A549 (cell line): ENCODE data around the gene TIMM44.

Source experiments
- FOSL2 ChIP-seq, 2 experiments: fragments of 450-650 bp in 1 of 2; fragments of >200 bp in 1 of 2; sonication (Bioruptor Twin) in 1 of 2; formaldehyde crosslinking; IDR thresholded peaks; 2 replicates each; pipeline versions ENCODE4 v1.5.0 to v1.6.1; 2016 to 2020; ENCODE audit warnings: mild to moderate bottlenecking in 1 of 2, moderate library complexity in 1 of 2
- POLR2A ChIP-seq: IDR thresholded peaks from 2 replicates; pipeline ENCODE4 v1.6.1; 2012; ENCODE audit warnings: mild to moderate bottlenecking, low read length
- SMC3 ChIP-seq: fragments of >200 bp; sonication (Bioruptor Twin); formaldehyde crosslinking; IDR thresholded peaks from 3 replicates; pipeline ENCODE4 v1.6.1; 2018; ENCODE audit warnings: inconsistent platforms

- TF ChIP-seq FOSL2 (IDR thresholded peaks at IDR 0.05) (no peak), FOSL2 (CRISPR knock-in tag; IDR thresholded peaks at IDR 0.05) (no peak), POLR2A (no peak), SMC3 (no peak)
Measured at GRCh38 chr19:7926727-7927604, 16.5 kb downstream of the TIMM44 start.
